HG02852 (cell line): ENCODE measurements around the gene DNAJB12.
"Not testable (repeated sequence)": the region's sequence is repeated elsewhere in the genome, so short reads cannot be mapped to it uniquely, and the experiment has no call there.

ENCODE experiments used
- ATAC-seq: cut with Tn5 transposase; IDR thresholded peaks from one replicate; pipeline ENCODE4 v1.9.1; 2021; ENCODE audit warnings: mild to moderate bottlenecking, moderate library complexity; ENCODE audit not compliant: unreplicated experiment

DNAJB12 gene

DNA sequence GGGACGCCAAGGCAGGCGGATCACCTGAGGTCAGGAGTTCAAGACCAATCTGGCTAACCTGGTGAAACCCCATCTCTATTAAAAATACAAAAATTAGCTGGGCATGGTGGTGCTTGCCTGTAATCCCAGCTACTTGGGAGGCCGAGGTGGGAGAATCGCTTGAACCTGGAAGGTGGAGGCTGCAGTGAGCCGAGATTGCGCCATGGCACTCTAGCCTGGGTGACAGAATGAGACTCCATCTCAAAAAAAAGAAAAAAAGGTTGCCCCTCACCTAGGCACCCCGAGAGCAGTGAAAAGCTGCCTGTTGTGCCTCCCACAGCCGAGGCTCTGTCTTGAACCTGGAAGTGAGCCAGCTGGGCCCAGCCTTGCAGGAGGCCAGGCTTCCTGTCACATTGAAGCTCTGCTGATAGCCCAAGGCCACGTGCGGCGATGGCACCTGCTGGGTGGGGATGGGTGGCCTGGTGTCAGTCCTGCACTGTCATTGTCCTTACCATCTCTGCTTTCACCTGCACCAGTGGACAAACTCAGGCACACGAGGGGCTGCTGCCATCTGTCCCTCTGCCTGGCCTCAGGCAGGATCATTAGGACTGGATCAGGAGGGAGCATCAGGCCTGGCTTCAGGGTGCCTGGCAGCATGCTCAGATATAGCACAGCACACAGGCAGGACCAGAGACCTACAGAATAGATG is 37.8 kb downstream of the DNAJB12 start:
- ATAC-seq: no peak

- no peak for ATAC-seq
These were observed 38.4 kb downstream of the DNAJB12 start for GRCh38 chr10:72316386-72316700.

DNA sequence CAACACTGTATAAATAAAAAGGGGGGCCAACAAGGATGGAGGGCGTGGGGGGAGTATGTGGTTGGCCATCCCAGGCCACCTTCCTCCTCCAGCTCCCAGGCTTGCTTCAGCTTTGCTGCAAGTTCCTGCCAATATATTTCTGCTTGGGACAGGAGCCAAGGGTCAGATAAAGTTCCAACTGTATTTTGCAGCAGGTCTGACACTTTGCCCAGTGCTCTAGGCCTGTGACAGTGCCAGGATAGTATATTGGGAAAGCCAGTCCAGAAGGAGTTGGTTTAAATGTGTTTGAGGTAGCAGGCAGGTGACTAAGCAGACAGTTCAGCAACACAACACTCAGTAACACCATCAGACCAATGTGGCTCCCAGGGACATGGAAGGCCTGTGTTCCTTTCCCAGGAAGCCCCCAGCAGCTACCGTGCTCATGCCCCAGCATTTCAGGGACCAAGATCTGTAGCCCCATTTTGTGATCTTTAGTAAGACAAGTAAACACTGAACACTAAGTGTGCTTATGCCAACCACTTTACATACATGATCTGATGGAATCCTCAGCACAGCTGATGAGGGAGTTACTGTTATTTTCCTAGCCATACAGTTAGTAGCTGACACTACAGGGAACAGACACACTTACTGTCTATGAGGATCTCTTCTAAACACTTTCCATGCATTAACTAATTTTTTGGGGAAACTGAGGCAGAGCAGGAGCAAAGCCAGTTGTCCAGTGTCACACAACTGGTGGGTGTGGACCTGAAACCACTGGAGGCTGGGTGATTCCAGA is 38.9 kb downstream of the DNAJB12 start:
- ATAC-seq: no peak

DNA sequence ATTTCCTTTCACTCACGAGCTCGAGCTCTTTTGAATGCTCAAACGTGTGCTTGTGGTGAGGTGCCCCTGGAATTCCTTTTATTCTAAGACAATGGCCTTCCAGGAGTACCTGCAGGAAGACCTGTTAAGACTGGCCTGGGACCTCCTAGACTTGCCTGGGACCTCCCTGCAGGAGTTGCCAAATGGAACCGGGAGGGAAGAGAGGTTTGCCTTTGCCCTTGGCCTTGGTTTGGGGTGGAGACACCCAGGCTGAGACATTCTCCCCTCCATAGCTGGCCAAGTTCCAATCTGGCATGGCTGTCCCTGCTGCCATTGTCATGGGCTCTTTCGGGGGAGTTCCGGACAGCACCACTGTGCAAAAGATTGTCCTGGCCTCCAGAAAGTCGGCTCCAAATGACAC is 39.7 kb downstream of the DNAJB12 start:
- no peak for ATAC-seq

DNA sequence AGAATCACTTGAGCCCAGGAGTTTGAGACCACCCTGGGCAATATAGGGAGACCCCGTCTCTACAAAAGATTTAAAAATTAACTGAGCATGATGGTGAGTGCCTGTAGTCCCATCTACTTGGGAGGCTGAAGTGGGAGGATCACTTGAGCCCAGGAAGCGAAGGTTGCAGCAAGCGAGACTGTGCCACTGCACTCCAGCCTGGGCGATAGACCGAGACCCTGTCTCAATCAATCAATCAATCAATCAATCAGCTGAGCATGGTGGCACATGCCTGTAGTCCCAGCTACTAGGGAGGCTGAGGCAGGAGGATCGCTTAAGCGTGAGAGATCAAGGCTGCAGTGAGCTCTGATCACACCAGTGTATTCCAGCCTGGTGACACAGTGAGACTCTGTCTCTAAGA is 40.5 kb downstream of the DNAJB12 start:
- no peak for ATAC-seq

DNA sequence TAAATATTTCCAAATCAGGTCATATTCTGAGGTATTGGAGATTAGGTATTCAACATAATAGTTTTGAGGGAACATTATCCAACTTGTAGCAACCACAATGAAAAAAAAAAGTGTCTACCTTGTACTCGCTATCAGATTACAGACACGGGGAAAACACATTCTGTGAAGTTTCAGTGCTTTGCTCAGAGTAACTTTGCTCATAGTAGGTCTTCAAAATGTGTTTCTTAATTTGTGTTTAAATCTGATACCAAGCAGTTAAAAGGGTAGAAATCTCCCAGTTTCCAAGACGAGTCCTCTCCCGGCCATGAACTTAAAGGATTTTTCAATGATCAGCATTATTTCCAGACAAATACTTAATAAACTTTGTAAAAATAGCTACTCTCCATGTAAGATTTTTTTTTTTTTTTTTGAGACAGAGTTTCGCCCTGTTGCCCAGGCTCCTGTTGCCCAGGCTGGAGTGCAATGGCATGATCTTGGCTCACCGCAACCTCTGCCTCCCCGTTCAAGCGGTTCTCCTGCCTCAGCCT is 41.8 kb downstream of the DNAJB12 start:
- no peak for ATAC-seq

DNA sequence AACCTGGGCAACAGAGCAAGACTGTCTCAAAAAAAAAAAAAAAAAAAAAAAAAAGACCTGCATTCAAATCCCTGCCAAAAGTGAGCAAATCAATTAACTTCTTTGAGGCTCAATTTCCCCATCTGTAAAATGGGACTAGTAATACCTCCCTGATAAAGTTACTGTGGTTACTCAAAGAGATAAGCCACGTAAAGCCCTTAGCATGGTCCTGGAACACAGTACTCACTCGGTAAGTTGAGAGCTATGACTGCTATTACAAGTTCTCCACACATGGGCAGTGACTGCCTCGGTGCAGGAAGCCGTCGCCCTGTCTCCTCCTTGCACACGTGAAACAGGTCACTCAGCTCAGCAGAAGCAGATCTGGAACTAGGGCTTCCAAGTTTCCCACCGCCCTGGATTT is 43.1 kb downstream of the DNAJB12 start:
- no peak for ATAC-seq

DNA sequence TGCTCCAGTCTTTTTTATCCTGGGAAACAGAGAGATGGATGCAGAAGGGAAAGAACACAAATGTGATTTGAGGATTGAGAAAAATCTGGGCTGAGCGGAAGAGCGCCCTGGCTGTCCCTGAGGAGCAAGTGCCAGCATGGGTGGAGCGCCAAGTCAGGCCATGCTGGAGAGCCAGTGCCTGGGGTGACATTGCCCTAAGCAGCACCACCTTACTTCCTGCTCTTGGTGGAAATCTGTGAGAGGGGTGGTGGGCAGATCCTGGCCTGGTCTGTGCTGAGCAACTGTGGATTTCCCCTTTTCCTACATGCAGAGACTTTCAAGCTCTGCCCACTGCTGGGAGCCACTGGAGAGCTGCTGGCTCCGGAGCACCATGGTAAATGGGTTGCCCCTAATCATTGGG is 44.1 kb downstream of the DNAJB12 start:
- ATAC-seq: no peak

- ATAC-seq: no peak
These were observed 44.5 kb downstream of the DNAJB12 start for GRCh38 chr10:72310241-72310633.

GRCh38 chr10:72309290-72310240 is 45.2 kb downstream of the DNAJB12 start:
- ATAC-seq: no peak

DNA sequence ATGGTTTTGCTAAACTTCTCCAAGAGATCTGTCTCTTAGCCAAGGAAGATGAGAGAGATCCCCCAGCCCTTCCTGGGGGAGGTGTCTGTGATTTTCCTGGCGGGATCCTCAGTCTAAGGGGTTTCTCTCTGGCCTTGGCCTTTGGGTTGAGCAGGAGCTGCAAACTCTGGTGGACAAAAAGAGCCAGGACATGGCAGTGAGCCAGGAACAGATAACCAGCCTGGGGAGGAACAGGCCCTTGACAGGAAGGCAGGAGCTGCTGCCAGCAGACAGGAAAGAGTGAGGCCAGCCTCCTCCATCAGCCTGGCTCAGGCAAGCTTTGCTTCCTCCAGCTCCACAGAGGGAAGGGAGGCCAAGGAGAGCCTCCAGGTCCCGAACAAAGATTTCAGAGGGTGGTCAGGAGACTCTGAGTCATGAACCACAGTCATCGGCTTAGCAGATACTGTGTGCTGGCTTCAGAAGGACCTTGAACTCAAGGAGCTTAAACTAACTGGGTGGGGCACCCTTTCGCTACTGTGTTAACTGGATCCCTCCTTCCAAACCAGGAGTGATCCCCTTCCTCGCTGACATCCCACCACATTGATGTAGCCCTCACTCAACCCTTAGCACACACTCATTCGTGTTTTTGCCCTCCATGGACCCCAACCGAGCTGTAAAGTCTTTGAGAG is 46.3 kb downstream of the DNAJB12 start:
- ATAC-seq: no peak

GRCh38 chr10:72307711-72308110 is 47.0 kb downstream of the DNAJB12 start:
- not testable (repeated sequence) for ATAC-seq

GRCh38 chr10:72306215-72306760 is 48.4 kb downstream of the DNAJB12 start:
- ATAC-seq: no peak

DNA sequence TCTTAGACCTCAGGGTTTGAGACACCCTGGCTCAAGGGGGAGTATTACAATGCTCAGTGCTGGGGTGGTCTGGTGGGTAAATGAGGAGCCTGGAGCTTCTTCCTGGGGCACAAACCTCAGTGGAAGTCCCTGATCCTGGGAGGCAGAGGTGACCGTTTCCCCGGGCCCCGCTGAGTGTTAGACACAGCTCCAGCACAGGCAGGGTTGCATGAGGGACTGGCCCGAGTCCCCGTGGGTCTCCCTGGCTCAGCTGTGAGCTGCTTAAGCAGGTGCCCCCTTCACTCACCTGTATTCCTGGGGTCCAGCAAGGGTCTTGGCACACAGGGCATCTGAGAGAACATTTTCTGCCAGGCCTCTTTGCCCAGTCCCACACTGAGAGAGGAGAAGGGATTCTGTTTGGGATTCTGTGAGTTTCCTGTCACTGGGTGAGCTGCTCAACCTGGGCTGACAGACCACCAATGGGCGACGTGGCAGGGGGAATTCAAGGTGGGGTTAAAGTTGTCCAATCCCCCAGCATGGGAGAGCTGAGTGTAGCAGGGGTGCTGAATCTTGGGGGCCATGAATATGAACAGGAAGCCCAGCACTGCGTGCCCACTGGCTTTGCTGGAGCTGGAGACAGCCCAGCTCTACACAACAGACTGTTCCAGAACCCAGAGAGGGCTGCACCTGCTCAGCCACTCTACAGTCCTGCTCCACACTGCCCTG is 51.1 kb downstream of the DNAJB12 start:
- no peak for ATAC-seq

GRCh38 chr10:72298592-72299519 is 55.9 kb downstream of the DNAJB12 start:
- ATAC-seq: no peak

- ATAC-seq: peak; percentile 74
These were observed 56.7 kb downstream of the DNAJB12 start for GRCh38 chr10:72297805-72298591.

DNA sequence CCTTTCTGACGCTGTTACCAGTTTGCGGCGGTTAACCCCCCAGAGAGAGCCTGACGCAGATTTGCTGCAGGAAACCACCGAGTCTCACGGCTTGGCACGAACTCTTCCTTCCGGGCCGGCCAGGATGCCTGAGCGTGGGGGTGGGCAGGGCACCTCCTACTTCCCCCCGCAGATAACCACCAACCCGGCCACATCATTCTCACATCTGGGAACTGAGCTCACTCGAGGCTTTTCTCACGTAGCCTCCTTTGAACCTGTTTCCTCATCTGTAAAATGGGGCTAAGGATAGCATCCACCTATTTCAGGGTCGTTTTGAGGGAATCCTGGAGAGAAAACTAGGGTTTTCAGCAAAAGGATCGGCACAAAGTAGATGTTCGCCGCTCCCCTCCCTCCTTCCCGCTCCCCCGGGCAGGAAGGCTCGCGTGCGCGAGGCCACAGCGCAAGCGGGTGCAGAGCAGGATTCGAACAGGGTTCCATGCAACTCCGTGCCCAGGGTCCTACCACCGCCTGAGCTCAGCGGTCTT is 57.4 kb downstream of the DNAJB12 start:
- ATAC-seq: peak; percentile 50

GRCh38 chr10:72296829-72297280 is 57.9 kb downstream of the DNAJB12 start:
- not testable (repeated sequence) for ATAC-seq
